Stimulated activated memory B cell treated with anti-CD40 and anti-IgM and Interleukin-4, amounts not matched to agents 10 μg/mL and 1 μg/mL and 100 μg/mL, for 72 hours (primary cell): ENCODE measurements around the gene PDE9A.

ENCODE experiments used
- ATAC-seq: fragments of 150-1000 bp; cut with Tn5 transposase; 2 replicates; pipeline ENCODE4 v1.10.0; 2021
- H3K27ac Mint-ChIP-seq: one replicate; pipeline ENCODE4 v1.8.0; 2022; ENCODE audit warnings: mild to moderate bottlenecking, mixed read lengths
- H3K27me3 Mint-ChIP-seq: one replicate; pipeline ENCODE4 v1.8.0; 2022; ENCODE audit warnings: mixed read lengths
- H3K36me3 Mint-ChIP-seq: one replicate; pipeline ENCODE4 v1.8.0; 2022; ENCODE audit warnings: mixed read lengths
- H3K4me1 Mint-ChIP-seq: one replicate; pipeline ENCODE4 v1.8.0; 2022; ENCODE audit warnings: mixed read lengths
- H3K4me3 Mint-ChIP-seq: one replicate; pipeline ENCODE4 v1.8.0; 2022; ENCODE audit warnings: mild to moderate bottlenecking, moderate library complexity, mixed read lengths
- H3K9me3 Mint-ChIP-seq: one replicate; pipeline ENCODE4 v1.8.0; 2022; ENCODE audit warnings: mixed read lengths

The PDE9A gene

GRCh38 chr21:42769820-42770716 is 116.6 kb downstream of the PDE9A start:
- Mint-ChIP-seq H3K4me1 (no peaks in the 10 kb centered on the region), H3K4me3 (no peak overlapping the region), H3K27ac (no peak overlapping the region), H3K36me3 (no peaks in the 10 kb centered on the region), H3K9me3 (peaks cover 5% of the 10 kb centered on the region), H3K27me3 (peaks cover 26% of the 10 kb centered on the region)
- no peak for ATAC-seq

GRCh38 chr21:42770717-42771502 is 117.5 kb downstream of the PDE9A start:
- Mint-ChIP-seq H3K36me3 (no peaks in the 10 kb centered on the region), H3K27me3 (peaks cover 31% of the 10 kb centered on the region), H3K27ac (no peak overlapping the region), H3K4me1 (no peaks in the 10 kb centered on the region), H3K9me3 (peaks cover 5% of the 10 kb centered on the region), H3K4me3 (no peak overlapping the region)
- no peak for ATAC-seq

- Mint-ChIP-seq H3K27ac (no peak overlapping the region), H3K36me3 (no peaks in the 10 kb centered on the region)
Observed at GRCh38 chr21:42771503-42771805, 118.0 kb downstream of the PDE9A start.

DNA sequence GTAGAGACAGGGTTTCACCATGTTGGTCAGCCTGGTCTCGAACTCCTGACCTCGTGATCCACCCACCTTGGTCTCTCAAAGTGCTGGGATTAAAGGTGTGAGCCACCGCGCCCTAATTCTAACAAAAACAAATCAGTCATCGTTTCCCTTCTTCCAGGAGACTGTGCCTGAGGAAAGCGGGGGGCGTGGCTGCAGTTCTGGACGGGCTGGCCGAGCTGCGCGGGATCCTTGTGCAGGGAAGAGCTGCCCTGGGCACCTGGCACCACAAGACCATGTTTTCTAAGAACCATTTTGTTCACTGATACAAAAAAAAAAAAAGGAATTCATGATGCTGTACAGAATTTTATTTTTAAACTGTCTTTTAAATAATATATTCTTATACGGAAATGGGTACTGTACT is 121.7 kb downstream of the PDE9A start:
- H3K27me3 Mint-ChIP-seq, result peaks cover 61% of the 10 kb centered on the region
- no peaks in the 10 kb centered on the region for H3K9me3 Mint-ChIP-seq
- no peak overlapping the region for H3K27ac Mint-ChIP-seq
- no peak for ATAC-seq
- H3K36me3 Mint-ChIP-seq, result no peaks in the 10 kb centered on the region
- H3K4me3 Mint-ChIP-seq, result no peak overlapping the region
- peaks cover 31% of the 10 kb centered on the region for H3K4me1 Mint-ChIP-seq

More at GRCh38 chr21:42771503-42771805, 118.0 kb downstream of the PDE9A start:
- ATAC-seq, result no peak
- Mint-ChIP-seq H3K9me3 (peaks cover 5% of the 10 kb centered on the region), H3K4me3 (no peak overlapping the region), H3K27me3 (peaks cover 36% of the 10 kb centered on the region), H3K4me1 (peaks cover 3% of the 10 kb centered on the region)

DNA sequence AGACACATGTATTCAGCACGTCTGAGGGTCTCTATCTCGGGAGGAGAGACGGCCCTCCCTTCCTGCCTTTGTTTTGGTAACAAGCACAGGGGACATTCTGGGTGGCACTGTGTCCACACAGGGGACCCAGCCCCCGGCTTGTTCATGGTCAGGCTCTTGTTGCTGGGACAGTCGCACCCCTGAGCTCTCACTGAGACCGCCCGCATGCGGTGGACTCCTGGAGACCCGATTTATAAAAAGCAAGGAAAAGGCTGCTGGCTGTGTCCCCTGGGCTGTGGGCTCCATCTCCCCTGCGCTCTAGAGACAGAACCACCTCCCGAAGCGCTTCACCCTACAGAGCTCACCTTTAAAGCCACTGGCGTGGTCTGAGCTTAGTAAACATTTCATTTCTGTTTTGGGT is 122.5 kb downstream of the PDE9A start:
- Mint-ChIP-seq H3K4me1 (peaks cover 39% of the 10 kb centered on the region), H3K9me3 (no peaks in the 10 kb centered on the region), H3K27me3 (peaks cover 69% of the 10 kb centered on the region), H3K4me3 (no peak overlapping the region), H3K36me3 (no peaks in the 10 kb centered on the region), H3K27ac (no peak overlapping the region)
- ATAC-seq, result no peak

DNA sequence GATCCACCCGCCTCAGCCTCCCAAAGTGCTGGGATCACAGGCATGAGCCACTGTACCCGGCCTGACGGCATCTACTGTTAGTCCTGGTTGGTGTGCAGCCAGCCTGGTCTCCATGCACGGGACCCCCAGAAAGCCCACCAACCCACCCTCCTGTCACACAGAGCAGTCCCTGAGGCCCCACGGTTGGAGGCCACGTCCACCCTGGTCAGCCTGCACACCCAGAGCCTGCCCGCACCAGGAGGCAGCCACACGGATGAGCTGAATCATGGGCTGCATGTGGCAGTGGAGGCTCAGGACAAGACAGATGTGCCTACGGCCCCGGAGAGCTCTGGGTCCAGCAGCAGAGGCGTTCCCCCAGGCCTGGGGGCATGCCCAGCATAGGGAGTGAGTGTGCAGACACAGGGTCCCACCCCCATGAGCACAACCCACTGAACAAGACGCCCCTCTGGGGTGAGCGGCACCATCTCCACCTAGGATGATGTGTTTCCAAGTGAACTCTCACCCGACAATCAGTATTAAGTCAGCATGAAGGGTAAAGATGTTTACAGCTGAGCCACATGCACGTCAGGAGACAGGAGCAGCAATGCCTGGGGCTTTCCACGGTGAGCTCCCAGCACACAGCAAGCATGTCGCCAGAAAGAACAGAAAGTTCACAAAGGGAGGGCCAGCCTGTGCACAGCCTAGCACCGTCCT is 123.8 kb downstream of the PDE9A start:
- Mint-ChIP-seq H3K4me1 (peaks cover 51% of the 10 kb centered on the region), H3K4me3 (peak overlapping the region; percentile 66), H3K36me3 (no peaks in the 10 kb centered on the region), H3K9me3 (no peaks in the 10 kb centered on the region), H3K27ac (peak overlapping the region; percentile 79), H3K27me3 (peaks cover 71% of the 10 kb centered on the region)
- ATAC-seq, result peak; percentile 84

DNA sequence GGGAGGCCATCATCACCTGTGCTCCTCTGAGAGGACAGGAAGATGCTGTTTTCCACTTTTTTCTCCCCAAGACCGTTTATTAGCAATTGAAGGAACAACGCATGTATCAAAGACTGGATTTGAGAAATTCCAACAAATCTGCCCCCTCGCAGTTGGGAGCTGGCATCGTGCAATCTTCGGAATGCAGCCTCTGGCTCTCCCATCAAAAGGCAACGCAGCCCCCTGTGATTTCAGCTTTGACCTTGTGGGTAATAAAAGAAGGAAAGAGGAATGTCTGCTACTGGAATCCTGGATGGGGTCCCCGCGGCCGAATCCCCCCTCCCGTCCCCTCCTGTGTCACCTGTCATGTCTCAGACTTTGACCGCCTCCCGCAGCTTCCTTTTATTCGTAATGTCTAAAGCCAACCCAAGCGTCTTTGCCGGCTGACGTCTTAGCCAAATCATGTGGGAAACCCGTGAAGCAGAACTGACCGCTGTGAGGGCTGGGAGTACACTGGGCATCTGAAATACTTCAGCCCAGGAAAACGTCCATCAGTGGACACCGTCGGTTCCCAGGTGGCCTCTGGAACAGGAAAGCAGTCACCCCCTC is 124.4 kb downstream of the PDE9A start:
- H3K4me1 Mint-ChIP-seq, result peaks cover 53% of the 10 kb centered on the region
- H3K36me3 Mint-ChIP-seq, result no peaks in the 10 kb centered on the region
- peak overlapping the region; percentile 79 for H3K27ac Mint-ChIP-seq
- H3K27me3 Mint-ChIP-seq, result peaks cover 72% of the 10 kb centered on the region
- H3K4me3 Mint-ChIP-seq, result peak overlapping the region; percentile 66
- ATAC-seq, result peak; percentile 89
- H3K9me3 Mint-ChIP-seq, result no peaks in the 10 kb centered on the region

DNA sequence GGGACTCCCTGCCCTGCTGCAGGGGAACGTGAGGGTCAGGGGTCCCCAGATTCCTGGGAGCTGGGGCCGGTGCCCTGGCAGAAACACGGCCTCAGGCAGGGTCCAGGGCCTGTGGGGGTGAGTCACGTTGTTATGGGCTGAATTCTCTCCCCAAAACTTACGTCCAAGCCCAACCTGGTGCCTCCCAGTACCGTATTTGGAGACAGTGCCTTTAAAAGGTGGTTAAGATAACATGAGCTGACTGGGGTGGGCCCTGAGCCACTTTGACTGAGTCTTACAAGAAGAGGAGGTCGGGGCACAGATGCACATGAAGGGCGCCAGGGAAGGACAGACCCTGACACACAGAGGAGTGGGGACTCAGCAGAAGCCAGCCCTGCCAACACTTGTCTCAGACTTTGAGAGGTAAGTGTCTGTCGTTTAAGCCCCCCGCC is 126.0 kb downstream of the PDE9A start:
- H3K36me3 Mint-ChIP-seq, result no peaks in the 10 kb centered on the region
- no peaks in the 10 kb centered on the region for H3K9me3 Mint-ChIP-seq
- no peak overlapping the region for H3K4me3 Mint-ChIP-seq
- peaks cover 77% of the 10 kb centered on the region for H3K27me3 Mint-ChIP-seq
- peaks cover 69% of the 10 kb centered on the region for H3K4me1 Mint-ChIP-seq
- ATAC-seq, result no peak
- H3K27ac Mint-ChIP-seq, result peak overlapping the region; percentile 42

DNA sequence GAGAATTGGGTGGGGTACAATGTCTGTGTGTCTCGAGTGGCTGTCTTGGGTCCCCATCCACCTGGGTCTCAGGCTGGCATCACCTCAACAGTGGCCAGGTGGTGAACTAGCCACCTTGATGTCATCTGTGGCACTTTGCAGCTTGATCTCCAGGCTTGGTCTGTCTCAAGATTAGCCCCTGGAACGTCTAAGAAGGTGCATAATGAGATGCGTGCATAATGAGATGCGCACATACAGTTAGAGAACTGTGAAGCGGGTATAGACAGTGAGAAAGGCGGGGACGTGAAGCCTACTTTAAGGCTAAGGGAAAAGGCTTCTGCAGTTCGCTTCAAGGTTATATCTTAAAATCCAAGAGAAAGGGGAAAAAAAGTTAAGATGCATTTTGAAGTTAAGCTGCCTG is 127.2 kb downstream of the PDE9A start:
- no peaks in the 10 kb centered on the region for H3K9me3 Mint-ChIP-seq
- no peak overlapping the region for H3K4me3 Mint-ChIP-seq
- H3K27ac Mint-ChIP-seq, result peak overlapping the region; percentile 42
- H3K36me3 Mint-ChIP-seq, result no peaks in the 10 kb centered on the region
- H3K4me1 Mint-ChIP-seq, result peaks cover 75% of the 10 kb centered on the region
- no peak for ATAC-seq
- peaks cover 81% of the 10 kb centered on the region for H3K27me3 Mint-ChIP-seq

DNA sequence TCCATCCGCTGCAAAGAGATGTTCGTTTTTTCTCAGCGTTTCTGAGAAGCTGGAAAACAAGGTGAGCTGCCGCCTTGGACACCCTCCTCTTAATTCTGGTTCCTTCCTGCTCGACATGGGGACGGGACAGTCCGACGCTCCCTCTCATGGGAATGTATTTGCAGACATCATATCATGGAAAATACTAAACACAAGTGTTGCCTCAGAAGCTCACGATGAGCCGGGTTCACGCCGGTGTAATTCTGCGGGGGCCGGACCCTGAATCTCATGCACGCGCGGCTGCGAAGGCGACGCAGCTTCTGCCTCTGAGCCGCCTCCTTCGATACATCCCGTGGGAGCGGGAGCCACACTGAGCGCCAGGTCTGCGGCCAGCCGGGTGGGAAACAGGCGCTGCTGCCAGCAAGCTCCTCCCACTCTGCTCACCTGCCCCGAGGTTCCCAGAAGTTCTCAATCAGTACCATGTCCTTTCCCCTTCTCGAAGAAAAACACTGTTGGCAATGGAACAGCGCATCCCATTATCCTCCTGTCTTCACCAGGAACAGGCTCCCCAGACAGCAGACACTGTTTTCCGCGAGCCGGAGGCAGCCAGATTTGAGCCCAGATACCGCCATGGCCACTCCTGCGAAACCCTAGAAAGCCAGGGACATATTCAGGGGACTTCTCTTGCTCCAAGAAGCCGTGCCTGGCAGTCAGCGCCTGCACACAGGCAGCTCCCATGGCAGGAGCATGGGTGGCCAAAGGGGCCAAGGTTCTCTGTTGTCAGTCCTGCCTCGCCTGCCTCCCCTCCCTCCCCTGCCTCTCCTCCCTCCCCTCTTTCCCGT is 127.9 kb downstream of the PDE9A start:
- H3K4me3 Mint-ChIP-seq, result no peak overlapping the region
- no peak for ATAC-seq
- H3K4me1 Mint-ChIP-seq, result peaks cover 73% of the 10 kb centered on the region
- H3K9me3 Mint-ChIP-seq, result no peaks in the 10 kb centered on the region
- no peak overlapping the region for H3K27ac Mint-ChIP-seq
- peaks cover 74% of the 10 kb centered on the region for H3K27me3 Mint-ChIP-seq
- no peaks in the 10 kb centered on the region for H3K36me3 Mint-ChIP-seq

GRCh38 chr21:42781971-42782722 is 128.7 kb downstream of the PDE9A start:
- Mint-ChIP-seq H3K36me3 (no peaks in the 10 kb centered on the region), H3K4me1 (peaks cover 65% of the 10 kb centered on the region), H3K27ac (no peak overlapping the region), H3K9me3 (no peaks in the 10 kb centered on the region), H3K4me3 (no peak overlapping the region), H3K27me3 (peaks cover 66% of the 10 kb centered on the region)
- no peak for ATAC-seq

DNA sequence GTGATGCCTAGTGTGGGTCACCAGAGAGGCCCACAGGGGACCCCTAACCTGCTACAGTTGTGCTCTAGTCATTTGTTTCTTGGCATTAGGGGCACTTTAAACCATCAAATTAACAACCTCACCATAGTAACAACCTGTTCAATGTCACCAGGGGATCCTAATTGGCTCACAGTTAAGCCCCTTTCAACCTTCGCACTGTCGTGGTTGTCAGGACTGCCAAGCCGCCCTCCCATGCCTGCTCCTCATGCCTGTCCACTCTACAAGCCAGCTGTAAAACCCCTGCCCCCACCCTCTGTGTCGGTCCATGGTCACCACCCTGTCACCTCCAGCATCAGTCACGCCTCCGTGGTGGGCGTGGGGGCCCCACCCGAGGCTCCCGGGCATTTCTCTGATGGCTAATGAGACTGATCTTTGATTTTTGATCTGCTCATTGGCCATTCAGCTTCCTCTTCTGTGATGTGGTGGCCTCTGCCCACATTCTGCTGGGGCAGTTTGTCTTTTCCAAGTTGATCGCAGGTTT is 129.4 kb downstream of the PDE9A start:
- Mint-ChIP-seq H3K9me3 (no peaks in the 10 kb centered on the region), H3K4me1 (peaks cover 59% of the 10 kb centered on the region), H3K36me3 (no peaks in the 10 kb centered on the region), H3K27ac (peak overlapping the region; percentile 92), H3K4me3 (no peak overlapping the region), H3K27me3 (peaks cover 60% of the 10 kb centered on the region)
- no peak for ATAC-seq

DNA sequence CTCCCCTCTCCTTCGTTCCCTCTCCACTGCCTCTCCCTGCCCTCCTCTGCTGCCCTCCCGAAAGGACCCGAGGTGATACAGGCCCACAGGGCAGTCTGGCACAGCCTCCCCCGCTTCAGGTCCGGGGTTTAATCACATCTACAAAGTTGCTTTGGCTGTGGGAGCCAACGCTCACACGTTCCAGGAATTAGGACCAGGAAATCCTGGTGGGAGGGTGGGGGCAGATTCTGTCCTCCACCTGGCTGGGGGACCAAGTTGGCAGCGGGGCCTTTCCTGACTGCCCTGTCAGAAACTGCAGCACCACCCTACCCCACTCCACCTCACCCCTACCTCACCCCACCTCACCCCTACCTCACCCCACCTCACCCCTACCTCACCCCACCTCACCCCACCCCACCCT is 130.9 kb downstream of the PDE9A start:
- Mint-ChIP-seq H3K9me3 (no peaks in the 10 kb centered on the region), H3K27ac (peak overlapping the region; percentile 92), H3K4me3 (peak overlapping the region; percentile 69), H3K36me3 (no peaks in the 10 kb centered on the region), H3K4me1 (peaks cover 52% of the 10 kb centered on the region), H3K27me3 (peaks cover 58% of the 10 kb centered on the region)
- no peak for ATAC-seq
